GM12875 (cell line): ENCODE results near the gene SLC16A11.

ENCODE experiments used
- H3K4me3 ChIP-seq: one replicate; pipeline ENCODE4 v1.5.1; 2011; ENCODE audit warnings: low read depth, low read length, control low read depth
- CTCF ChIP-seq: IDR thresholded peaks from 2 replicates; pipeline ENCODE4 v1.5.1; 2011; ENCODE audit warnings: low read depth, mild to moderate bottlenecking, control low read depth, inconsistent platforms, low read length, moderate library complexity, borderline replicate concordance; ENCODE audit not compliant: insufficient read depth

Gene SLC16A11

GRCh38 chr17:7029659-7030058 is 14.2 kb downstream of the SLC16A11 start:
- TF ChIP-seq CTCF = no peak
- no peak overlapping the region for H3K4me3 ChIP-seq

GRCh38 chr17:7029096-7029495 is 14.8 kb downstream of the SLC16A11 start:
- TF ChIP-seq CTCF = no peak

GRCh38 chr17:7027335-7027734 is 16.6 kb downstream of the SLC16A11 start:
- H3K4me3 ChIP-seq = no peak overlapping the region
- no peak for TF ChIP-seq CTCF

More at GRCh38 chr17:7029096-7029495, 14.8 kb downstream of the SLC16A11 start:
- H3K4me3 ChIP-seq = no peak overlapping the region

GRCh38 chr17:7026471-7027115 is 17.3 kb downstream of the SLC16A11 start:
- no peak for TF ChIP-seq CTCF
- no peak overlapping the region for H3K4me3 ChIP-seq

GRCh38 chr17:7025245-7025644 is 18.6 kb downstream of the SLC16A11 start:
- TF ChIP-seq CTCF = no peak

GRCh38 chr17:7024402-7024785 is 19.5 kb downstream of the SLC16A11 start:
- TF ChIP-seq CTCF = no peak

More at GRCh38 chr17:7025245-7025644, 18.6 kb downstream of the SLC16A11 start:
- no peak overlapping the region for H3K4me3 ChIP-seq

More at GRCh38 chr17:7024402-7024785, 19.5 kb downstream of the SLC16A11 start:
- no peak overlapping the region for H3K4me3 ChIP-seq
